GM12872 (cell line): ENCODE results near the gene PIGV.

Source experiments
- TF ChIP-seq, protein P1 (sequence below): IDR thresholded peaks from 3 replicates; pipeline ENCODE4 v1.5.1; 2011; ENCODE audit warnings: low read depth, mild to moderate bottlenecking, low read length, moderate library complexity; ENCODE audit not compliant: insufficient read depth

PIGV gene

GRCh38 chr1:26759531-26759930 is 28.2 kb upstream of the PIGV start:
- TF ChIP-seq, protein P1, sequence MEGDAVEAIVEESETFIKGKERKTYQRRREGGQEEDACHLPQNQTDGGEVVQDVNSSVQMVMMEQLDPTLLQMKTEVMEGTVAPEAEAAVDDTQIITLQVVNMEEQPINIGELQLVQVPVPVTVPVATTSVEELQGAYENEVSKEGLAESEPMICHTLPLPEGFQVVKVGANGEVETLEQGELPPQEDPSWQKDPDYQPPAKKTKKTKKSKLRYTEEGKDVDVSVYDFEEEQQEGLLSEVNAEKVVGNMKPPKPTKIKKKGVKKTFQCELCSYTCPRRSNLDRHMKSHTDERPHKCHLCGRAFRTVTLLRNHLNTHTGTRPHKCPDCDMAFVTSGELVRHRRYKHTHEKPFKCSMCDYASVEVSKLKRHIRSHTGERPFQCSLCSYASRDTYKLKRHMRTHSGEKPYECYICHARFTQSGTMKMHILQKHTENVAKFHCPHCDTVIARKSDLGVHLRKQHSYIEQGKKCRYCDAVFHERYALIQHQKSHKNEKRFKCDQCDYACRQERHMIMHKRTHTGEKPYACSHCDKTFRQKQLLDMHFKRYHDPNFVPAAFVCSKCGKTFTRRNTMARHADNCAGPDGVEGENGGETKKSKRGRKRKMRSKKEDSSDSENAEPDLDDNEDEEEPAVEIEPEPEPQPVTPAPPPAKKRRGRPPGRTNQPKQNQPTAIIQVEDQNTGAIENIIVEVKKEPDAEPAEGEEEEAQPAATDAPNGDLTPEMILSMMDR, result no peak

- TF ChIP-seq, protein P1, result peak; percentile 21; the same call in 1 of the 3 replicates
These were observed 26.5 kb upstream of the PIGV start for GRCh38 chr1:26761217-26761616.

DNA sequence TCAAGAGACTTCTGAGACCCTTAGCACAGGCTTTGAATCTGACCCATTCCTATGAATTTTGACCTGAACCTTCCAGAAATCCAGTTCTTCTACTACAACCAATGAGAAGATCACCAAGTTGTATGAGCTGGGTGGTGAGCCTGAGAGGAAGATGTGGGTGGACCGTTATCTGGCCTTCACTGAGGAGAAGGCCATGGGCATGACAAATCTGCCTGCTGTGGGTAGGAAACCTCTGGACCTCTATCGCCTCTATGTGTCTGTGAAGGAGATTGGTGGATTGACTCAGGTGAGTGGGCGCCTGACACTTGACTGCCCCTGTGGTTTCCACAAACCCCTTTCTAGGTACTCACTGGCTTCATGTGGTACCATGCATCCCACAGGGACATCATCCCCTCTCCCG is 20.0 kb upstream of the PIGV start:
- TF ChIP-seq, protein P1, result no peak

GRCh38 chr1:26768755-26769154 is 19.0 kb upstream of the PIGV start:
- TF ChIP-seq, protein P1, result no peak

DNA sequence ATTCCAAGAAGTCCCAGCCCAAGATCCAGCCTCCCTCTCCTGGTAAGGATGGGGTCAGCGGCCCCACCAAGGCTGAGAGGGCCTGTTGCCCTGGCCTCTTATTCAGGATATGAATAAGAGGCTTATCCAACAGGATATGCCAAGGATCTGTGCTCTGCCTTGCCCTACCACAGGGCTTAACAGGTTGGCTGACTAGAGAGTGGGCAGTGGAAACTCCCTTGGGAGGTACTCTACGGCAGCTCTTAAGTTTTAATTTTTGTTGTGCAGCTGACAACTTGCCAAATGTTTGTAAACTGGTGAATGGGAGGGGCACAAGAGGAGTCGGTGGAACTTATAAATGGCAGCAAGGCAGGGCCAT is 16.5 kb upstream of the PIGV start:
- TF ChIP-seq, protein P1, result no peak

GRCh38 chr1:26771643-26772321 is 16.0 kb upstream of the PIGV start:
- TF ChIP-seq, protein P1, result no peak

GRCh38 chr1:26772687-26773086 is 15.1 kb upstream of the PIGV start:
- TF ChIP-seq, protein P1, result no peak

DNA sequence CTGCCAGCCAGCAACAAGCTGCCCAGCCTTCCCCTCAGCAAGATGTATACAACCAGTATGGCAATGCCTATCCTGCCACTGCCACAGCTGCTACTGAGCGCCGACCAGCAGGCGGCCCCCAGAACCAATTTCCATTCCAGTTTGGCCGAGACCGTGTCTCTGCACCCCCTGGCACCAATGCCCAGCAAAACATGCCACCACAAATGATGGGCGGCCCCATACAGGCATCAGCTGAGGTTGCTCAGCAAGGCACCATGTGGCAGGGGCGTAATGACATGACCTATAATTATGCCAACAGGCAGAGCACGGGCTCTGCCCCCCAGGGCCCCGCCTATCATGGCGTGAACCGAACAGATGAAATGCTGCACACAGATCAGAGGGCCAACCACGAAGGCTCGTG is 13.3 kb upstream of the PIGV start:
- TF ChIP-seq, protein P1, result no peak
